Measurements from ENCODE around the gene AEN.

The AEN gene

GRCh38 chr15:88613074-88613944 is 7.8 kb upstream of the AEN start:
- FAIRE-seq: no peak

GRCh38 chr15:88615303-88616107 is 5.6 kb upstream of the AEN start:
- no peak for FAIRE-seq

- FAIRE-seq: no peak
Measured at GRCh38 chr15:88616240-88616639, 4.9 kb upstream of the AEN start.

GRCh38 chr15:88617031-88617722 is 4.0 kb upstream of the AEN start:
- FAIRE-seq: no peak

- no peak for FAIRE-seq
Measured at GRCh38 chr15:88617790-88618189, 3.4 kb upstream of the AEN start.

- no peak for FAIRE-seq
Measured at GRCh38 chr15:88618686-88619085, 2.5 kb upstream of the AEN start.

GRCh38 chr15:88619796-88620195 is 1.3 kb upstream of the AEN start:
- FAIRE-seq: no peak

- FAIRE-seq: no peak
Measured at GRCh38 chr15:88621789-88622604, 857 bp downstream of the AEN start.

GRCh38 chr15:88622605-88622975 is 1.4 kb downstream of the AEN start:
- FAIRE-seq: no peak

- FAIRE-seq: no peak
Measured at GRCh38 chr15:88623061-88623460, 1.9 kb downstream of the AEN start.

- FAIRE-seq: no peak
Measured at GRCh38 chr15:88623632-88624031, 2.5 kb downstream of the AEN start.

GRCh38 chr15:88624156-88624970 is 3.2 kb downstream of the AEN start:
- no peak for FAIRE-seq

GRCh38 chr15:88624971-88625490 is 3.9 kb downstream of the AEN start:
- FAIRE-seq: no peak

- FAIRE-seq: no peak
Measured at GRCh38 chr15:88625943-88626741, 5.0 kb downstream of the AEN start.

- FAIRE-seq: no peak
Measured at GRCh38 chr15:88627463-88627862, 6.3 kb downstream of the AEN start.

GRCh38 chr15:88628018-88628654 is 7.0 kb downstream of the AEN start:
- no peak for FAIRE-seq

- no peak for FAIRE-seq
Measured at GRCh38 chr15:88629071-88629470, 7.9 kb downstream of the AEN start.

GRCh38 chr15:88630141-88630721 is 9.1 kb downstream of the AEN start:
- no peak for FAIRE-seq

- FAIRE-seq: no peak
Measured at GRCh38 chr15:88630798-88631463, 9.8 kb downstream of the AEN start.
